Measurements from ENCODE around the gene ACSM5. TPM values are rescaled to one million over a fixed set of nuclear protein-coding genes. Genes with fewer than 3 reads are reported as not detected.

Gene ACSM5
- total and polyA plus RNA-seq, 2 of the 8 experiments (the other 6 are each of a cell fraction or from before 2014, with no cell fraction given): not detected

DNA sequence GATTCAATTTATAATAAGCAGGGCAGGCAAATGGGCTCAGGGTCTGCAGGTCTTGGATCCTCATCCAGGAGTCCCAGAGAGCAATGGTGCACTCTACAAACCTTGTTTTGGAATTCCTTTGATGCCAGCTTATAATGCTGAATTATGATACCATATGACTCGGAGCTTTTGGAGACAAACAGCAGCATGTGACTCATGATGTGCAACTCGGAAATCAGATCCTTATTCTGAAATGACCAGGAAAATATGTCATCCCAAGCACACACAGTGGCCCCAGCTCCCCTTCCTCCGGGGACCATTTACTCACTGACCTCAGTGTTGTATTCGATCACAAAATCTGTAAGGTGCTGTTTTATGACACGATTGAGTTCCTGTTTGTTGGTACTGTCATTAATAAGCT lies 36.6 kb upstream of the ACSM5 start:
- Histone ChIP-seq H3K4me1 (replicated peaks in 1 of 4; ENCODE audit: control insufficient read depth in 3 of 4, insufficient read depth in 4 of 4, low read length in 3 of 4) (no peaks in the 10 kb centered on the region), H2AFZ (ENCODE audit: low read length) (no peak overlapping the region), H3K79me1 (ENCODE audit: low read depth, low read length) (no peaks in the 10 kb centered on the region), H2BK120ac (replicated peaks; ENCODE audit: low read depth, low read length) (no peak overlapping the region), H3K4ac (replicated peaks; ENCODE audit: insufficient read length, low read depth, low read length) (no peak overlapping the region), H2BK15ac (ENCODE audit: low read length) (no peak overlapping the region), H3K4me2 (ENCODE audit: insufficient read depth in 1 of 2, low read depth in 2 of 2, low read length in 2 of 2) (no peak overlapping the region), H3K36me3 (ENCODE audit: control insufficient read depth in 2 of 4, insufficient read depth in 4 of 4, low read length in 3 of 4) (no peaks in the 10 kb centered on the region), H4K91ac (replicated peaks; ENCODE audit: insufficient read length, low read length) (no peak overlapping the region), H3K23me2 (ENCODE audit: low read depth, low read length) (no peaks in the 10 kb centered on the region), H3K9ac (replicated peaks in 1 of 4; ENCODE audit: extremely low read depth in 1 of 4, low read depth in 3 of 4, low read length in 3 of 4) (no peak overlapping the region), H3K56ac (replicated peaks; ENCODE audit: insufficient read length, low read depth, low read length) (no peak overlapping the region), H3K18ac (ENCODE audit: extremely low read depth, low read length) (no peak overlapping the region), H3K9me3 (ENCODE audit: insufficient read depth in 2 of 2, low read depth in 1 of 2, low read length in 1 of 2) (no peaks in the 10 kb centered on the region), H4K5ac (ENCODE audit: insufficient read length, low read depth, low read length) (no peak overlapping the region), H2BK20ac (ENCODE audit: low read length) (no peak overlapping the region), H2AK5ac (ENCODE audit: low read depth, low read length) (no peak overlapping the region), H3K27me3 (replicated peaks in 1 of 4; ENCODE audit: control insufficient read depth in 3 of 4, extremely low read depth in 1 of 4, insufficient read depth in 3 of 4, low read length in 3 of 4) (no peaks in the 10 kb centered on the region; a peak in 1 of 7 replicates), H3K79me2 (ENCODE audit: control insufficient read depth in 1 of 2, insufficient read depth in 2 of 2, low read length in 2 of 2) (no peaks in the 10 kb centered on the region), H2BK5ac (ENCODE audit: low read depth, low read length) (no peak overlapping the region), H4K20me1 (replicated peaks in 1 of 2; ENCODE audit: control insufficient read depth in 1 of 2, insufficient read depth in 2 of 2, low read length in 2 of 2) (no peaks in the 10 kb centered on the region), H4K8ac (ENCODE audit: extremely low read depth, insufficient read depth, low read length) (no peak overlapping the region), H3K27ac (ENCODE audit: low read depth, low read length) (no peak overlapping the region), H3K4me3 (ENCODE audit: extremely low read depth in 1 of 4, insufficient read depth in 2 of 4, low read depth in 3 of 4, low read length in 4 of 4) (no peak overlapping the region), H3K23ac (ENCODE audit: insufficient read length) (no peak overlapping the region), H2BK12ac (ENCODE audit: low read depth, low read length) (no peak overlapping the region), H3K14ac (ENCODE audit: insufficient read length) (no peak overlapping the region)
- no peak for DNase-seq (ENCODE audit: low read depth in 1 of 2, low spot score in 2 of 2)
- WGBS, 2 experiments (ENCODE audit: extremely low coverage in 1 of 2, insufficient coverage in 1 of 2, insufficient read length in 1 of 2, insufficient replicate concordance in 2 of 2, low coverage in 1 of 2, low lambda C conversion rate in 2 of 2, missing lambda C conversion rate in 1 of 2): 86% methylated on average over 5 of the region's 5 CpGs; no CpG with 5 or more reads in 1 of the 2 experiments
- no peak for TF ChIP-seq YY1 (IDR thresholded peaks at IDR 0.05; ENCODE audit: low read depth, low read length)
- no peak for TF ChIP-seq ZNF274 (IDR thresholded peaks at IDR 0.05; ENCODE audit: borderline replicate concordance, extremely low read depth, low read length)
- TF ChIP-seq TEAD4 (IDR thresholded peaks at IDR 0.05; ENCODE audit: low read depth, low read length): no peak
- TF ChIP-seq KDM1A (IDR thresholded peaks at IDR 0.05; ENCODE audit: borderline replicate concordance, low read length): no peak
- TF ChIP-seq KDM5A (IDR thresholded peaks at IDR 0.05; ENCODE audit: low read length): no peak
- TF ChIP-seq HDAC6 (IDR thresholded peaks at IDR 0.05; ENCODE audit: low read depth, low read length): no peak
- TF ChIP-seq EP300 (IDR thresholded peaks at IDR 0.05; ENCODE audit: borderline replicate concordance in 1 of 2, low read depth in 2 of 2, low read length in 2 of 2): no peak
- no peak for TF ChIP-seq CEBPB (IDR thresholded peaks at IDR 0.05; ENCODE audit: low read depth, low read length)
- TF ChIP-seq SP4 (IDR thresholded peaks at IDR 0.05; ENCODE audit: low read length): no peak
- ChIA-PET CTCF (ENCODE audit: partially characterized antibody) (interaction anchor here (1.1 to 2.5 kb wide), 4 partner anchors 12 to 465 kb away, joined by 3 to 20 read pairs (median 7); no protein-coding TSS in a partner anchor), POLR2A (ENCODE audit: partially characterized antibody) (no interaction called here)
- FAIRE-seq: no peak
